GM18508 (cell line): ENCODE measurements around the gene GPR6.

ENCODE experiments used
- ATAC-seq: cut with Tn5 transposase; IDR thresholded peaks from one replicate; pipeline ENCODE4 v1.9.1; 2021; ENCODE audit warnings: moderate number of reproducible peaks; ENCODE audit not compliant: insufficient read depth, unreplicated experiment

GPR6 gene, protein sequence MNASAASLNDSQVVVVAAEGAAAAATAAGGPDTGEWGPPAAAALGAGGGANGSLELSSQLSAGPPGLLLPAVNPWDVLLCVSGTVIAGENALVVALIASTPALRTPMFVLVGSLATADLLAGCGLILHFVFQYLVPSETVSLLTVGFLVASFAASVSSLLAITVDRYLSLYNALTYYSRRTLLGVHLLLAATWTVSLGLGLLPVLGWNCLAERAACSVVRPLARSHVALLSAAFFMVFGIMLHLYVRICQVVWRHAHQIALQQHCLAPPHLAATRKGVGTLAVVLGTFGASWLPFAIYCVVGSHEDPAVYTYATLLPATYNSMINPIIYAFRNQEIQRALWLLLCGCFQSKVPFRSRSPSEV

DNA sequence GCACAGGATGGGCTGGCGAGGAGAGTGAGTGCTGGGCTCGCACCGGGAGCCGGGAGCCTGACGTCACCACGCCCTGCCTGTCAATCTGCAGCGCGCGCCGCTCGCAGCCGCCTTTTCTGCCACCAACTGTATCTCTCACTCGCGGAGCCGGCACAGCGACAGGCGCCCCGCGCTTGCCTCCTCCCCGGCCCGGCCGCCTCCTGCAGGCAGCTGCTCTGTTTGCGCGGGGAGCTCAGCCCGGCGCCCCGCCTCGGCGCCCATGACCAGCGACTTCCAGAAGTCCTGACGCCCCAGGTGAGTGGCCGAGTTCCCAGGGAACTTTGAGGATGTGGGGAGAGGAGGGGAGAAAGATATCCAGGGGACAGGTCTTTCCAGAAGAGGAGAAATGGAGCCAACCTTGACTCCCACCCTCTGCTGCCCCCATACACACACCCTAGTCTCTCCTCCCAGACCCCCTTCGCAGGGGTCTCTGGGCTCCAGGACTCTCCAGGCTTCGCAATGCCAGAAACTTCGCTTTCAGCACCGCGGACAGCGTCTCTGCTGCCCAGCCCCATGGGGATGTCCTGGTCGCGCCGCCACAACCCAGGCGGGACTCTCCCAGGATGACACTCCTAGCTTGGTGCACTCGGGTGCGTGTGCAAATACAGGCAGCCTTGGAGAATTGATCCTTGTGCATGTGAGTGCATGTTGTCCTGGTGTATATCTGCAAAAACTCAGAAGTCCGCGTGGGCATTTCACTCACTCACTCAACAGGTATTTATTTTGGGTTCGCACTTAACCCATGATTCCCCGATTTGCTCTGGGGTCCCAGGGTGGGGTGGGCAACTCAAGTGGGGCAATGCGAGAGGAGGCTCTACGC is at the start of gene GPR6:
Gene GPR6, plus strand, starts transcription at position 138 of the 859 bp plus-strand sequence. CDS start 802 bp downstream, outside the sequence.
- no peak for ATAC-seq

- no peak for ATAC-seq
These were observed 43.8 kb upstream of the GPR6 start for GRCh38 chr6:109934293-109934692.

DNA sequence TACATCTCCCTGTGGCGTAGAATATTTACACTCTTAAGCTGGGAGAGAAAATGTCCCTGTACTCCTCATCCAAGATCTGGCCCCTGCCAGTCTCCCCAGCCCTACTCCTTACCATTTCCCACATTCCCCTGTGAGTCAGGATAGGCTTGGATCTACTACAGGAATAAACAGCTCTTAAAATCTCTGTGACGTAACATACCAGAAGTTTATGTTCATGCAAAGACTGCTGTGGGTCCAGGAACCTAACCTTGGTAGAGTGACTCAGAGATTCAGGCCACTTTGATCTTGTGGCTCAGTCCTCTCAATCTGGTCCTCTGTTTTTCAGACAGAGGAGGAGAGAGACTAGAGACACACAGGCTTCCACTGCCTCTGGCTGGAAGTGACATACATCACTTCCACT is 38.5 kb upstream of the GPR6 start:
- no peak for ATAC-seq

- no peak for ATAC-seq
These were observed 33.7 kb upstream of the GPR6 start for GRCh38 chr6:109944448-109944847.

GRCh38 chr6:109945091-109945490 is 33.0 kb upstream of the GPR6 start:
- ATAC-seq = no peak

- ATAC-seq = no peak
These were observed 31.1 kb upstream of the GPR6 start for GRCh38 chr6:109946979-109947378.

- ATAC-seq = no peak
These were observed 28.6 kb upstream of the GPR6 start for GRCh38 chr6:109949281-109950065.

DNA sequence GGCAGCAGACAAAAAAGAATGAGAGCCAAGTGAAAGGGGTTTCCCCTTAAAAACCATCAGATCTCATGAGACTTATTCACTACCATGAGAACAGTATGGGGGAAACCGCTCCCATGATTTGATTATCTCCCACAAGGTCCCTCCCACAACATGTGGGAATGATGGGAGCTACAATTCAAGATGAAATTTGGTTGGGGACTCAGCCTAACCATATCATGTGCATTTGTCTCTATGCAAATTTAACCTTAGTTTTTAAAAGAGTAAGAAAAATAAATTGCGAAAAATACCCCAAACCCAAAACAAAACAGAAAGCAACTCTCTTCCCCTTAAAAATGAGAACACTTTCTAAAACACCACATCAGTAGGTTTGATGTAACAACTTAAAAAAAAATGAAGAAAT is 22.6 kb upstream of the GPR6 start:
- ATAC-seq = no peak

- no peak for ATAC-seq
These were observed 19.5 kb upstream of the GPR6 start for GRCh38 chr6:109958626-109959025.

DNA sequence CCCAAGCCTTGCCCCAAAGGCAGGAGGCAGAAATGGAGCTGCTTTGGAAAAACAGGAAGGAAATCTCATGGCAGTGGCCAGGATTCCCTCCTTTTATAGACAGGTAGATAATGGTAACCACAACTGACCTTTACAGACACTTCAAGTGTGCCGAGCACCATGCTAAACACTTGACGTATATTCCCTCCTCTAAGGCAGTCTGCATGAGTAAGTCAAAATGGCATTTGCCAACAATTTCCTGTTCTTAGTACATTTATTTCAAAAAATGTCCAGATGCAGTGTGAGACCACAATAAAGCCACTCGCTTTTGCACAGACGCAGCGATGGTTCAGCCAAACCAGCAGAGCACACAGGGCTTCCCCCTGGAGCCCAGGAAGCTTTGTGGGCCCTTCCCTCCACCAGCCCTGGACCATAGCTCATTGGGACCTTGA is 16.5 kb upstream of the GPR6 start:
- no peak for ATAC-seq

GRCh38 chr6:109962271-109962670 is 15.8 kb upstream of the GPR6 start:
- no peak for ATAC-seq

GRCh38 chr6:109963598-109964170 is 14.4 kb upstream of the GPR6 start:
- ATAC-seq = no peak

GRCh38 chr6:109964949-109965348 is 13.2 kb upstream of the GPR6 start:
- ATAC-seq = no peak

DNA sequence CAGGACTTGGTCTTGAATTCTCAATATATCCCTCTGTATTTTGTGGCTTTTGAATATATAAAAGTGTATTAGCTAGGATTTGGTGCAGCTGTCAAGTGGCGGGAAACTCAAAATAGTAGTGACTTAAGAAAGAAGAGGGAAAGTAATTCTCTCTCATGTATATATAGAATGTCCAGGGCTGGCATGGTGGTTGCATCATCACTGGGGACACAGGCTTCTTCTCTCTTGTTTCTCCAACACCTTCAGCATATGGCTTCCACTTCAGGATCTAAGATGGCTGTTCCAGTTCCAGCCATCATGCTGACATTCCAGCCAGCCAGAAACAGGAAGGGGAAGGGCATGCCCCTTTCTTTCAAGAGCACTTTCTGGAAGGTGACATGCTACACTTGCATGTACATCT is 11.8 kb upstream of the GPR6 start:
- no peak for ATAC-seq

DNA sequence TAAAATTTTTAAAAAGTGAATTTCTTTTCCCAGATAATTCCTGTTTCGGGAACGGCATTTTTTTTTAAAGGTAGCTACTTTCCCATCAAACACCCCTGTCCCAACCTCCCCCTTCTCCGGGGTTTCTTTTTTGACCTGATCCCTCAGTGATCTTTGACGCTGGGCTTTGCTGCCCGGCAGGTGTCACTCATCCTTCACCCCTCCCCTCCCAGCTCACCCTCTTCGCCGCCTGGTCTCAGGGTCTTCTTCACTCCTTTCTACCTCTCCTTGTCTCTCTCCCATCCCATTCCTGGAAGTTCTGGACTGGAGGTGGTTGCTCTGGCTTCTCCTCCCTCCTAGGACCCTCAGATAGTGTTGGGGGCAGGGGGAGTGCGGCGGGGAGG is 329 bp upstream of the GPR6 start:
- ATAC-seq = no peak

- ATAC-seq = no peak
These were observed 1.2 kb downstream of the GPR6 start for GRCh38 chr6:109979033-109979921.

GRCh38 chr6:109984410-109984809 is 6.3 kb downstream of the GPR6 start:
- ATAC-seq = no peak

DNA sequence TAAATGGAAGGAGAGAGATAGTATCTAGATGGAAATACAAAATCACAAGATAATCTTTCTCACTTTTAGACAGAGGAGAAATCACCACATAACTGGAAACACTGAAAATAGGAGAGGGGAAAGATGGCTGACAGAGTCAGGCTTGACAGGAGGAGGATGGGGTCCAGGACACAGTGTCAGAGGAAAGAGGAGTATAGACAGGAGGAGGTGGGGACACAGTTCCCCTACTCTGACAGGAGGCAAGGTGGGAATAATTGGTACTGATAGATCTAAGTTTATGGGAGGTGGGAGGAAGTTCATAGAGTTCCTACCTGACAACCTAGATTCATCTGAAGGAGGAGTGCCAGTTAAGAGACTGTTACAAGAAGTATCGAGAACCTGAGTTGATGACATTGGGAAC is 9.1 kb downstream of the GPR6 start:
- ATAC-seq = no peak
